ENCODE data around the gene YPEL5.

Gene YPEL5

DNA sequence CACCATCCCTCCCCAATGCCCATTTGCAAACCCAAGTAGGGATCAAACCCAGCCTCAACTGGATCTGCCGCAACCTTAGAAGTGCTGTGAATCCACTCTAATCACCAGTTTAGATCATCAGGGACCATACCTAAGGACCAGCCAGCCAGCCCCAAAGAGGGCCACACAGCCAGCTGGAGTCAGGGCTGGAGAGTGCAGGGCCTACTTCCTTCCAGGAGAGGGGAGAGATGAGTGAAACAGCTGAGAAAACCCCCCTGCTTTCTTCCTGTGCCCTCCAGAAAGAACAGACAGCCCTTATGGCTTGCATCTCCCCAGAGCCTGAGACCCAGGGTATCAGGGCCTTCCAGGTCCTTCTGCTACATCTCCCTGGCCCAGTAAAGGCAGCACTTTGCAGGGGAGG, 25.8 kb downstream of the YPEL5 start:
- no peak for DNase-seq

DNA sequence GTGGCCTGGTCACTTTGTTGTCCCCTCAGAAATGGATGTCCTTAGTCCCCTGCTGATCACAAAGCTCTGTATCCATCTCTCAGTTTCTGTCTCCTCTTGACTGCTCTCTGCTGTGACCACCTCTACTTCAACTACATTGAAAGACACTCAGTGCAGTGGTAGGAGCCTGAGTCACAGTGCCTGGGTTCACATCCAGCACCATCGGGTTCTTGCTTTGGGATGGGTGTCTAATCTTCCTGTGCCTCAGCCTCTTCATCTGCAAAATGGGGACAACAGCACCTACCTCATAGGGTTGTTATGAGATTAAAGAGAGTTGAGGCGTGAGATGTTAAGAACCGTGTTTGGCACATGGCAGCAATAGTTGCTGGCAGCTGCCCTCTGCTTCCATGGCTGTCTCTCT, 30.6 kb downstream of the YPEL5 start:
- DNase-seq: no peak

DNA sequence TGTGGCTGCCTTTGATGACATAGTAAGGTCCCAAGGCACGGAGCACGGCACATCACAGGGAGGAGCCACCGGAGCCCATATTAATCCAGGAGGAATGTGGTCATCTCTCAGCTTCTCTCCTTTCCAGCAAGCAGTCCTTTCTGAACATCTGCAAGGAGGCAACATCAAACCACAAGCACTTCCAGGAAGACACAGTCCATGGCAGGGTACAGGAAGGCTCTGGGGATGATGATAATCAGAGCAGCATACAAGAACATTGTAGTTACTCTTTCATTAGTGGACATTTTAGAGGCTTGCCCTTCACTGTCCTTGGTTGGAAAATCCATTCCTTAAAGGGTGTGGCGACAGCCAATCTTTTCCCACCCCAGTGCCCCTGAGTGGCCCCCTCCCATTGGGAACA, 31.1 kb downstream of the YPEL5 start:
- DNase-seq: no peak

DNA sequence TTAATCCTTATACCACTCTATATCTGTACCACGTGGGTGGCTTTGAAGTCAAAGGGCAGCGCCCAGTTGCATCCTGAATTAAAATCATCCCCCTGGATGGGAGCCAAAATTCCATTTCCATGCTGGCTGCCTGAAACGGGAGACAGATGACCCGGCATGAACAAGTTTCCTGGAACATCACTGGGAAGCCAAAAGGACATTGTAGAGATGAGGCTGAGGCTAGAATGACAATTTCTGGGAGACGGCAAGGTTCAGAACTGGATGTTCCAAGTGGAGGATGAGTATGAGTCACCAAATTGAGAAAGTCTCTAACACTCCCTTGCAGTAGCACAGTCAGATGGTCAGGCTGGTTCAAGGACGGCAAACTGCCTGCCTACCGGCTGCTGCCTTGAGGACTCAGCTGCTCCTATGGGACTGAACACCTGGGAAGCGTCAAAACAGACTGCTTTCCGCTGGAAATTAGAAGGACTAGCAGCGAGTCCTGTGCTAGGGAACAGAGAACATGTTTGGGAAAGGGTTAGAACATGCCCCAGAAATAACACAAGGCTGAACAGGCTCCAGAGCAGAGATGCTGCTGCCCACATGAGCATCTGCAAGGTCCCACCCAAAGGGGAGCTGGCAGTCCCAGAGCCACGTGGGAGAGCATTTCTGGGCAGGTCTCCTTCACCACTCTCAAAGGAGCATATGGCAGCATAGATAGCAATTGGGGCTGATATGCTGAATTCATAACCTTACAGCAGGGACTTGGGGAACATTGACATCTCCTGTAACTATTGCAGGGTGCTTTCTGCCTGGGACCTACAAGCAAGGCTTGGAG, 32.0 kb downstream of the YPEL5 start:
- DNase-seq: no peak

DNA sequence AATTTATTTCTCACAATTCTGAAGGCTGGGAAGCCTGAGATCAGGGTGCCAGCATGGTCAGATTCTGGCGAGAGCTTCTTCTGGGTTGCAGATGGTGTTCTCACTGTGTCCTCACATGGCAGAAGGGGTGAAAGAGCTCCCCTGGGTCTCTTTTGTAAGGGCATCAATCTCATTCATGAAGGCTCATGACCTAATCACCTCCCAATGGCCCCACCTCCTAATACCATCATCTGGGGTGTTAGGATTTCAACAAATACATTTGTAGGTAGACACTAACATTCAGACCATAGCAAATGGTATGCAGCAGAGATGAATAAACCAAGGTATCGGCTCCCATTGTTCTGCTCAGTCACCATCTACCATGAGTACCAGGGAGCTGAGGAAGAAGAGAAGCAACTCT, 32.7 kb downstream of the YPEL5 start:
- DNase-seq: no peak

DNA sequence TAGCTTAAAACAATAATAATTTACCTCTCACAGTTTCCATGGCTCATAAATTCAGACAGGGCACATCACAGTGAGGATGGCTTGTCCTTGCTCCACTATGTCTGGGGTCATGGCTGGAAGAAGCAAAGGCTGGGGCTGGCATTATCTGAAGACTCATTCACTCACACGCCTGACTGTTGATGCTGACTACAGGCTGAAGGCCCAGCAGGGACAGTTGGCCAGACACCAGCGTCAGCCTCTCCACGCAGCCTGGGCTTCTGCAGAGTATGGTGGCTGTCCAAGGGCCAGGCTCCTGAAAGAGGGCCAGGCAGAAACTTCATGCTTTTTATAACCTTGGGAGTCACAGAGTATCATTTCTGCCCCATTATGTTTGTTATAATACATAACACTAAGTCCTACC, 33.4 kb downstream of the YPEL5 start:
- DNase-seq: no peak

DNA sequence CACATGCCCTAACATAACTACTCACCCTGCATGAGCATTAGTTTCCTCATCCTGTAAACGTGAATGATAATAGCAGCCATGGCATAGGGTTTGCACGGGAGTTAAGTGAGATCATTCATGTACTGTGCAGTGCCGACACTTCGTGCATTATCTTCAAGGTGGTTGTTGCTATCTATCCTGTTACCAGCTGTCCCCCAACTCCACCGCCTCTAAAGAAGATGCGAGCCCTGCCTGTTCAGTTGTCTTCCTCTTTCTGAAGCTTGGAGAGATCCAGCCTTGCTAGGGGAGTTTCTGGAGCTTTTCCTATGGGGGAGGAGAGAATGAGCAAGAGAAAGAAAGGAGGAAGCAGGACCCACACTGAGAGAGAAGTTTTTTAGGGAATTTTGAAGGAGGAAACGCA, 34.4 kb downstream of the YPEL5 start:
- DNase-seq: no peak

DNA sequence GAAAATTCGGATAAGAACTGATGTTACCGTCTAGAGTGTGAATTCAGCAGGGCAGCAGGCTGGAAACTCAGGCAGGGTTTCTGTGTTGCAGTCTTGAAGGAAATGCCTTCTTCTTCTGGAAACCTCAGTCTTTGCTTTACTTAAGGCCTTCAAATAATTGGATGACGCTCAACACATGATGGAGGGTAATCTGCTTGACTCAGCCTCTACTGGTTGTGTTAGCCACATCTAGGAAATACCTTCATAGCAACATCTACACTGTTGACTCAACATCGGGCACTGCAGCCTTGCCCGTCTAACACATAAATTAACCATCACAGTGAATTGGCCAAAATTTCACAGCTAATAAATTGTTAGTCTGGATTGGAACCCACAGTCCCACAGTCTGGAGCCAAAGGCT, 37.2 kb downstream of the YPEL5 start:
- no peak for DNase-seq

DNA sequence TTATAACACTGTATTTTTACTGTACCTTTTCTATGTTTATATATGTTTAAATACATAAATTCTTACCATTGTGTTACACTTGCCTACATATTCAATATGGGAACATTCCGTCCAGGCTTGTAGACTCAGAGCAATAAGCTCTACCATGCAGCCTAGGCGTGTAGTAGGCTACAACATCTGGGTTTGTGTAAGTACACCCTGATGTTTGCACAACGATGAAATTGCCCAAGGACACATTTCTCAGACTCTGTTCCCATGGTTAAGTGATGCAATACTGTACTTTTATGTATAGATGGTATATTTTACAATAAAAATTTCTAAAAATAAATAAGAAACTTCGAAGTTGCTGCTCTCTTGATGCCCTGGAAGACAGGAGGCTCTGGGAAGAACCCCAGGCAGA, 38.4 kb downstream of the YPEL5 start:
- DNase-seq: no peak

DNA sequence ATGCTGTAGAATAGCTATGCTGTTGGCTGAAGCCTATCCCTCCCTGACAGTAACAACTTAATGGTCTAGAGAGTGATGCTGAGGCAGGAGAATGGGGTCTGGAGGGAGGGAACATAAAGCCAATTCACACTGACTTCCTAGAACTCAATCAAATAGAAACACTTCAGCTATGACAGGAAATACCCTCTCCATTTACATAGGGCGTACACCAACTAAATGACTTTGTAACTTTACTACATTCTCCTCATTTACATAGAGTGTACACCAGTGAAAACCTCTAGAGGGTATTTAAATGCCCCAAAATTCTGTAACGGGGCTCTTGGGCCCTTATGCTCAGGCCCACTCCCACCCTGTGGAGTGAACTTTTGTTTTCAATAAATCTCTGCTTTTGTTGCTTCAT, 41.5 kb downstream of the YPEL5 start:
- no peak for DNase-seq

DNA sequence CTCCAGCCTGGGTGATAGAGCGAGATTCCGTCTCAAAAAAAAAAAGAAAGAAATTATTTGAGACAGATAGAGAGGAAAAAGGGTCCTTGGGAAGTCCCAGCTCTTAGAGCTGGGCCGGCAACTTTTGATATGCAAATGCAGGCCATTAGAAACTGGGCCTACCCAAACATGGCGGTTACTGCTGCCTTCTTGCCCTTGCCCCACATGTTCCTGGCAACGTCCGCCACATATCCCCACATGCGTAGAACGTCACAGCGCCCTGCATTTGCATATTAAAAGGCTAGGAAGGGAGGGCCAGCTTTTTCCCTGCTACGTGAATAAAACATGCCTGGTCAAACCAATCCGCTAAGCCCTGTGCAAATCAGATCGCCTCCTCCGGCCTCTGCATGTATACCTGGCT, 43.8 kb downstream of the YPEL5 start:
- no peak for DNase-seq

DNA sequence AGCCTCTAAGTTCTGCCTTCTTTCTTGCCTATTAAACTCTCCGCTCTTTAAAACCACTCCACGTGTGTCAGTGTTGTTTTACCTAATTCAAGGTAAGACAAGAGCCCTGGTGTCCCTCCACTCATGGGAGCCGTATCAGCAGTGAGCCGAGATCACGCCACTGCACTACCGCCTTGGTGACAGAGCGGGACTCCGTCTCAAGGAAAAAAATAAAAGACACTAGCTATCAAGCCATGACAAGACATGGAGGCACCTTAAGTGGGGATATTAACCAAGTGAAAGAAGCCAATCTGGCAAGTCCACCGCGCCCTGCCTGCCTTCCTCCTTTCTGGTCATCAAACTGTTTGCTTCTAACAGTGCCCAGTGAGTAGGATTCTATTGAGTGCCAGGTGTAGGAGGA, 44.3 kb downstream of the YPEL5 start:
- DNase-seq: no peak

DNA sequence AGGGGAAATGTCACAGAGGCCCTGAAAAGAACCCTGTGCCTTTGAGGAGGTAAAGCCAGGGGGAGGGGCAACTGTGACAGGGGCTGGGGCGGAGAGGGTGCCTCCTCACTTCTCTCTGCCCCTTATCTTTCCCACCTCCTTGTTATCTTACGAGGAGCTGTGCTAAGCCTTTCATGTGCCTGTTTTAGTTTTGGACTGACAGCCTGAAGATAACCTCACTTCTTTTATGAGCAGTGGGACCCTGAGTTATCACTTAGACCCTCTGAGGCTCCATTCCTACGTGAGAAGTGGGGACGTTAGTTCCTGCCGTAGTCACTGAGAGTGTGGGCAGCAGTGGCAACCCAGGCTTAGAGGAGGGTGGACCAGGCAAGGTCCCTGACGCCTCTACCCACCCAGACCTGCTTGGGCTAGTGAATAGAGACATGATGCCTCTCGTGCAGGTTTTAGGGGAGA, 45.0 kb downstream of the YPEL5 start:
- DNase-seq: no peak

DNA sequence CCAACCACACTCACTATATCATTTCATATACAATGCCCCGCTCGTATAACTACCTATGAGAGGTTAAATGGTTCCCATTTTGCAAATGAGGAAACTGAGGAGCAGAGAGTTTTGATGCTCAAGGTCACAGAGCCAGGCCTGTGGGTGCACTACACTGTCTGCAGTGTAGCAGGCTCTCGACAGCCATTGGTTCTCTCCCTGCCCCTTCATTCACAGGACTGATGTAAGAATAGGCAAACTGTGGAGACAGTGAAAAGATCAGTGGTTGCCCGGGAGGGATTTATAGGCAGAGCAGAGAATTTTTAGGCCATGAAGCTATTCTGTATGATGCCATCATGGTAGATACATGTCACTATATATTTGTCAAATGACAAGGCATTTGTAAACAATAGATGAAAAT, 45.5 kb downstream of the YPEL5 start:
- DNase-seq: no peak

DNA sequence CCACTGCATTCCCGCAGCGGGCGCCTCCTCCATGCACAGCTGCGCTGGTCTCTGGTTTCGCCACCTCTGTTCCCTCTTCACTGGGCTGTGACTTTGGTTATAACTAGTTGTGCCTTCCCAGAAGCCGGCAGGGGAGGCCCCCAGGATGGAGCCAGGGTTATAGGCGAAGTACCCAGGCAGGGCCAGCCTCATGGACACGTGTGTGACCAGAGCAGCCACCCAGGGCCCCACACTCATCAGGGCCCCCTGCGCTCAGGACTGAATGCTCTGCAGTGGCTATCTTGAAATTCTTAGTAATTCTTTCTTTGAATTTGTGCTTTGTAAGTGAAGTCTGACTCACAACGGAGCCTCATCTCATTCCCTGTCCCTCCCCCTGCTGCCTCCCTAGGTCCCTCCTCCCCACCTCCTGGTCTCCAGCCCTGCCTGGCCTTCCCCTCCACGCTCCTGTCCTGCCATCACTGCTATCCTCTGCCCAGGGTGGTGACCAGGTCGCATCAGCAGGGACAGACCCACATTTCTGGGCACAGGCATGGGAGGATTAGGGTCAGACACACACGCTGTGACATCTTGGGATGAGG, 46.4 kb downstream of the YPEL5 start:
- DNase-seq: no peak

DNA sequence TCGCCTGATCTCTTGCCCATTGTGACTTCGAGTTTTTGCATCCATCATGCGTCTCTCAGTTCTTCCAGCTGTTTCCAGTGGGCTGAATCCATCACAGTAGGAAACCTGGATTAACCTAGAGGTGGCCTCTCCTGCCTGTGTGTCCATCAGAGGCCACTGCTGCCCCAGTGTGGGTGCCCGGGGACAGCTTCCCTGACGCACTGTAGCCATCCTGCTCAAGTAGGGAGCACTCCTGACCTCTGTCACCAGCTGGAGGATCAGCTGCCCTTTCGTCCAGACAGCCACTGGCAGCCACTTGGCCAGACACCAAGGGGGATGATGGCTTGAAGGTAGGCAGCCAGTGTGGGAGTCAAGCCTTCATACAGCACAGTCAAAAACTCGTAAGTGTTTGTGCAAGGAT, 47.6 kb downstream of the YPEL5 start:
- no peak for DNase-seq

DNA sequence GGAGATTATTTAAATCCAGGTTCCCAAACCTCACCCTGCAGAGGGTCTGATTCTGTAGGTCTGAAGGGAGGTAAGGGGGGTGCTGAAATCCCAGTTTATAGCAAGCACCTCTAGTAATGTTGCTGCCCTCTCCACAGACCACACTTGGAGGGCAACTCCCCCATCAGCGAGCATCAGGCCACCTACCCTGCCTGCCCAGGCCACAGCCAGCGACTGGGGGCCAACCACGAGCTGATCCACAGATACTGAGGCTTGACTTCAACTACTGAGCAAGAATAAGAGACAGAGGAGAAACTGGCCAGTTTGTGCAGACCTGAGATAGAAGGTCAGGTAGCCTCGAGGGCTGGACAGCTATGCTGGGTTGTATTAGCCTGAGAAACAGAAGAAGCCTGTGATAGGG, 48.2 kb downstream of the YPEL5 start:
- no peak for DNase-seq

DNA sequence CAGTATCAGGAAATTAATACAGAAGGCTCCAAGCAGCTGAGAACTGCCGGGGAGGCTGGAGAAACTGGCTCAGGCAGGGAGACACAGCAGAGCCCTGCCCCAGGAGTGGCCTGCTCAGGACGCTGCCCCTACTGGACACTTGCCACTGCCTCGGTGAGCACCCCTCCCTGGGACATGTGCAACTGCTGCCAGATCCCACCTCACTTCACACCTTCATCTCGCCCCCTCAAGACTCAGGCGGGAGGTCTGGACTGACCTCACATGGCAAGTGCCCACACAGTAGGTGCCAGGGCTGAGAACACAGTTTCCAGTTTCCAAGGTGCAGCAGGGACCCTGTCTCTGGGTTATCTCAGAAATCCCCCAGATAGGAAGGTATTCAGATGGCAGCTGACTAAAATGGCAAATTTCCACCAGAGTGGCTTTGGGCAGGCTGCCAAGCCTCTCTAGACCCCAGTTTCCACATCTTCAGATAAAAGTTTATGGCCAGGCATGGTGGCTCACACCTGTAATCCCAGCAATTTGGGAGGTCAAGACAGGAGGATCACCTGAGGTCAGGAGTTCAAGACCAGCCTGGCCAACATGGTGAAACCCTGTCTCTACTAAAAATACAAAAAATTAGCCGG, 50.9 kb downstream of the YPEL5 start:
- DNase-seq: no peak

DNA sequence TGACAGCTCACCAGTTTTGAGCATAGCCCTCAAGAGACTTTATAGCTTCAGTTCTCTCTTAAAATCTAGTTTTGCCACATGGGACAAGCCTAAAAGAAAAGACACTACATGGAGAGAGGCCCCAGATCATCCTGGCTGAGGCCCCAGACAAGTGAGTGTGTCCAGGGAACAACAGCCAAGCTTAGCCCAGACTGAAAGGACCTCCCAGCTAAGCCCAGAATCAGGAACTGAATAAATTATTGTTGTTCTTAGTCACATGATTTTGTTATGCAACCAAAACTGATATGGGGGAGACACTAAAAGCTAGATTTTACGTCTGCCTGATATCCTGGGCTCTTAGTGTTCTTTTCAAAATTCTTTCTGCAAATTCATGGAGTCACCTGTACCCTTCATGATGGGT, 55.2 kb downstream of the YPEL5 start:
- DNase-seq: no peak

DNA sequence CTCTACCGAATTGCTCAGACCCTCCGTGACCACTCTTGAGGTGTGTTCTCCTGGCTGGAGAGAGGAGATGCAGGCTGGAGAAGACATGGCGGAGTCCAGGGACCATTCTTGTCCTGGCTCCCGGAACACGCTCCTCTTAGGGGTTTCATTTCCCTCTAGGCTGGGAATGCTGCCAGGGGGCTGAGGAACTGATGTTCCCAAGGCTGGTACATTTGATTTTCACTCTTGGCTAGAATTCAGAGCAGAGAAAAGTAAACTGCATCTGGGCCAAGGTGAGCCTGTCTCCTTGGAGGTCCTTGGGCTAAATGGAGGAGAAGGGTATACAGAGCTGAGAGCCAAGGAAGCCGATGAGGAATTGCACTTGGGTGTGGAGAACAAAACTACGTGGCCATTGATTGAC, 56.3 kb downstream of the YPEL5 start:
- no peak for DNase-seq

DNA sequence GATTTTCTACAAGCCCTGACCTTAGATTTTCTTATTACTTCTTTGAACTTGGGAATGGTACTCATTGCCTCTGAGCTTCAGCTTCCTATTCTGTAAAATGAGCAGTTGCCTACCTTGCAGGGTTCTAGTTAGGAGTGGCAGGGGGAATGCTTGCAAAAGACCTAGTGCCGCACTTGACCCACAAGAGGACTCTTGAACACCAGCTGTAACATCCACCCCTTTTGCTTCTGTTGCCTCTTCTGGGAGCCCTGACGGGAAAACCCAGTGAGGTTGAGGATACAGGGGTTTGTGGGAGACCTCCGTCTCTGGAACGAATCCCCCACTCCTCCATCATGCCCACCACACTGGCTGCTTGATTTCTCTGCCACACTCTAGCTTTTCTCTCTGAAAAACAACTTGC, 57.5 kb downstream of the YPEL5 start:
- no peak for DNase-seq

DNA sequence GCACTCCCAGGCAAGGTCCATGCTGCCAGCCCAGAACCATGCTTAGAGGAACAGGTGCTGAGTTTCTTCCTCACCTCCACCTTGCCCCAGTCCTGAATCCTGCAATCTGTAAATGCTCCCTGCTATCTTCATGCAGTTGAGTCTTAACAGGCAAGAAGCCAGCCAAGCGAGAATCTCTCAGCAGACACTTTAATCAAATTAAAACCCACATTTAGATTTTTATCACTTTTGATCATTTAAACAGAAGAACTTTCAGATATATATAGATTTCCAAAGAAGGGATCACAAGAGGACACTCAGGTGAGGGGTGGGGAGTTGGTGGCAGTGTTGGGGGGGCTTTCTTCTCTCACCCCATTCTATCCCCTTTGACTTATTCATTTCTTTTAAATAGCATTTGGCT, 58.6 kb downstream of the YPEL5 start:
- DNase-seq: no peak

DNA sequence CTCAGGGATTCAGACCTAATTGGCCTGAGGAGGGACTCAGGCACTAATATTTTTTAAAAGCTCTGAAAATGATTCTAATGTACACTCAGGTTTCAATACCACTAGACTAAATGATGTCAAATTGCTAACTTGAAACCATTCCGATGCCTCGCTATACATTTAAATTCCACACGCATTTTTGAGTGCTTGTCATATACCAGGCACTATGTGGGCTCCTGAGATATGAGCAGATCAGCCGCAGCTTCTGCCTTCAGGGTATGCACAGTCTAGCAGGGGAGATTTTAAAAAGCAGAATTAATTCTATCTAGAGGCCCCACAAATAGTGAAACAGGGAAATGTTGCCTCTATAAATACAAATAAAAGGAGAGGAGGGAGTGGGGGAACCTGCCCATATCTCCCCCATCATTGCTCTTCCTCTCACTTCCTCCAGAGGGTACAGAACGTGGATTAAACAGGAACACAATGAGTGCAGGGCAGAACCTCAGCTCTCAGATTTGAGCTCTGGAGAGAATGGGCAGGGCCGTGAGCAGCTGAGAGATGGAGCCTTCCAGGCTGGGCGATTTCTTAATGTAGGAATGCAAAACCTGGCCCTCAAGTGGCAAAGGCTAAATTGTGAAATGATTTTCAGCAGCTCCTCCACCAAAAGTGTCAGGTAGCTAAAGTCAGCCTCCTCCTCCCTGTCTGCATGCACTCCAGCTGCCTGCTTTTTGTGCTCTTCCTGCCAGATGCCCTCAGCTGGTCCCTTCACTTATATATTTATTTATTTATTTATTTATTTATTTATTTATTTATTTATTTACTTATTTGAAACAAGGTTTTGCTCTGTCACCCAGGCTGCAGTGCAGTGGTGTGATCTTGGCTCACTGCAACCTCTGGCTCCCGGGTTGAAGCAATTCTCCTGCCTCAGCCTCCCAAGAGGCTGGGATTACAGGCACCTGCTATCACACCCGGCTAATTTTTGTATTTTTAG, 59.9 kb downstream of the YPEL5 start:
- no peak for DNase-seq

All from 8988T (cell line).